OCI-LY3 (cell line): ENCODE results near the gene ARHGAP23.
"Not testable (repeated sequence)": the region's sequence is repeated elsewhere in the genome, so short reads cannot be mapped to it uniquely, and the experiment has no call there.

ENCODE experiments used
- CTCF ChIP-seq: fragments of 200-600, 300-600 bp; sonication (generic); IDR thresholded peaks from 2 replicates; pipeline ENCODE4 v1.5.1; 2014; ENCODE audit warnings: antibody characterized with exemption, low read length, low read depth
- EZH2phosphoT487 ChIP-seq: fragments of 200-600 bp; shearing (Covaris generic); IDR thresholded peaks from 2 replicates; pipeline ENCODE4 v1.6.1; 2018; ENCODE audit warnings: antibody characterized with exemption, mixed run types, low read depth

- not testable (repeated sequence) for TF ChIP-seq CTCF, EZH2phosphoT487
These were observed 43.0 kb downstream of the ARHGAP23 start for GRCh38 chr17:38471253-38471652.
